ENCODE results near the gene KANK4.

Gene KANK4

GRCh38 chr1:62209931-62210595 is 109.2 kb downstream of the KANK4 start:
- ChIA-PET CTCF (interaction anchor here (0.6 to 1.1 kb wide), 4 partner anchors 115 to 536 kb away, joined by 3 to 7 read pairs (median 4); no protein-coding TSS in a partner anchor), POLR2A (ENCODE audit: low non-redundant PET) (no interaction called here)
- TF ChIP-seq, protein P1, sequence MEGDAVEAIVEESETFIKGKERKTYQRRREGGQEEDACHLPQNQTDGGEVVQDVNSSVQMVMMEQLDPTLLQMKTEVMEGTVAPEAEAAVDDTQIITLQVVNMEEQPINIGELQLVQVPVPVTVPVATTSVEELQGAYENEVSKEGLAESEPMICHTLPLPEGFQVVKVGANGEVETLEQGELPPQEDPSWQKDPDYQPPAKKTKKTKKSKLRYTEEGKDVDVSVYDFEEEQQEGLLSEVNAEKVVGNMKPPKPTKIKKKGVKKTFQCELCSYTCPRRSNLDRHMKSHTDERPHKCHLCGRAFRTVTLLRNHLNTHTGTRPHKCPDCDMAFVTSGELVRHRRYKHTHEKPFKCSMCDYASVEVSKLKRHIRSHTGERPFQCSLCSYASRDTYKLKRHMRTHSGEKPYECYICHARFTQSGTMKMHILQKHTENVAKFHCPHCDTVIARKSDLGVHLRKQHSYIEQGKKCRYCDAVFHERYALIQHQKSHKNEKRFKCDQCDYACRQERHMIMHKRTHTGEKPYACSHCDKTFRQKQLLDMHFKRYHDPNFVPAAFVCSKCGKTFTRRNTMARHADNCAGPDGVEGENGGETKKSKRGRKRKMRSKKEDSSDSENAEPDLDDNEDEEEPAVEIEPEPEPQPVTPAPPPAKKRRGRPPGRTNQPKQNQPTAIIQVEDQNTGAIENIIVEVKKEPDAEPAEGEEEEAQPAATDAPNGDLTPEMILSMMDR (conservative IDR thresholded peaks at IDR 0.05; ENCODE audit: low read depth): no peak; the same call in 1 of the 2 replicates
- no peak overlapping the region; the same call in 1 of the 2 replicates for H3K27ac ChIP-seq
- peak; percentile 72 for DNase-seq (ENCODE audit: low spot score)

GRCh38 chr1:62208970-62209369 is 110.3 kb downstream of the KANK4 start:
- ChIA-PET POLR2A (ENCODE audit: low non-redundant PET) (no interaction called here), CTCF (interaction anchor here (0.6 kb wide), 2 partner anchors 70 to 270 kb away, joined by 3 to 7 read pairs; no protein-coding TSS in a partner anchor)

GRCh38 chr1:62208087-62208486 is 111.1 kb downstream of the KANK4 start:
- H3K27ac ChIP-seq: no peak overlapping the region
- ChIA-PET POLR2A (ENCODE audit: low non-redundant PET) (no interaction called here), CTCF (interaction anchor here (0.7 kb wide), 2 partner anchors 64 to 223 kb away, joined by 3 read pairs; no protein-coding TSS in a partner anchor)
- TF ChIP-seq, protein P1 (conservative IDR thresholded peaks at IDR 0.05; ENCODE audit: low read depth): no peak
- DNase-seq (ENCODE audit: low spot score): no peak

More at GRCh38 chr1:62208970-62209369, 110.3 kb downstream of the KANK4 start:
- TF ChIP-seq, protein P1 (conservative IDR thresholded peaks at IDR 0.05; ENCODE audit: low read depth): no peak
- H3K27ac ChIP-seq: no peak overlapping the region
- no peak for DNase-seq (ENCODE audit: low spot score)

- CTCF ChIA-PET: interaction anchor here (0.6 to 0.7 kb wide), 3 partner anchors 63 to 224 kb away, joined by 3 read pairs; no protein-coding TSS in a partner anchor
- no peak for DNase-seq (ENCODE audit: low spot score)
- H3K27ac ChIP-seq: no peak overlapping the region
- POLR2A ChIA-PET (ENCODE audit: low non-redundant PET): no interaction called here
- TF ChIP-seq, protein P1 (conservative IDR thresholded peaks at IDR 0.05; ENCODE audit: low read depth): no peak
Measured at GRCh38 chr1:62207187-62207586, 112.0 kb downstream of the KANK4 start.

DNA sequence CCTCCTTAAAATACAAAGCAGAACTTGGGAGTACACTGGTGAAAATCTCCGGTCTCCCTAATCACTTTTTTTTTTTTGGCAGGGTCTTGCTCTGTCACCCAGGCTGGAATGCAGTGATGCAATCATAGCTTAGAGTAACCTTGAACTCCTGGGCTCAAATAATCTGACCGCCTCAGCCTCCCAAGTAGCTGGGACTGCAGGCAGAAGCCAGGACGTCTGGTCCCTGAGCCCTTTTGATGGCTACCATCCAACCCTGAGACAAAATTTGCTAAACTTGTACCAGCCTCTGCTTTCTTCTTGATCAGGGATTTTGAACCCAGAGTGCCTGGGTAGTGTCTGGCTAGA is 120.5 kb downstream of the KANK4 start:
- POLR2A ChIA-PET (ENCODE audit: low non-redundant PET): no interaction called here
- CTCF ChIA-PET: no interaction called here
- DNase-seq (ENCODE audit: low spot score): no peak
- no peak overlapping the region for H3K27ac ChIP-seq
- TF ChIP-seq, protein P1 (conservative IDR thresholded peaks at IDR 0.05; ENCODE audit: low read depth): no peak

GRCh38 chr1:62198069-62198780 is 121.0 kb downstream of the KANK4 start:
- no peak overlapping the region for H3K27ac ChIP-seq
- POLR2A ChIA-PET (ENCODE audit: low non-redundant PET): no interaction called here
- no peak for DNase-seq (ENCODE audit: low spot score)
- CTCF ChIA-PET: interaction anchor here (0.7 to 1.2 kb wide), 2 partner anchors 23 to 1889 kb away, joined by 3 read pairs; no protein-coding TSS in a partner anchor
- TF ChIP-seq, protein P1 (conservative IDR thresholded peaks at IDR 0.05; ENCODE audit: low read depth): no peak
